Activated B cell treated with CpG ODN at 0.5 μM for 24 hours (primary cell): Measurements from ENCODE around the gene DOC2B. TPM values are rescaled to one million over a fixed set of nuclear protein-coding genes. Genes with fewer than 3 reads are reported as not detected.
"Not testable (repeated sequence)": the region's sequence is repeated elsewhere in the genome, so short reads cannot be mapped to it uniquely, and the experiment has no call there.

Source experiments
- ATAC-seq: fragments of 200-7000 bp; cut with Tn5 transposase; one replicate; pipeline ENCODE4 v1.10.0; 2021; ENCODE audit warnings: low read depth, mild to moderate bottlenecking, moderate library complexity
- CTCF ChIA-PET: fragments of 350-600 bp; sonication (Branson Sonifier 250); formaldehyde crosslinking; loops from one replicate; lab custom pipeline; 2021; ENCODE audit warnings: antibody characterized with exemption; lab: Charles Lee
- POLR2A ChIA-PET: fragments of 350-600 bp; sonication (Branson Sonifier 250); formaldehyde crosslinking; loops from one replicate; lab custom pipeline; 2021; ENCODE audit warnings: antibody characterized with exemption; lab: Charles Lee
- DNase-seq: peaks from one replicate; pipeline ENCODE4 v3.0.0; 2022
- H3K27ac Mint-ChIP-seq: one replicate; pipeline ENCODE4 v1.8.0; 2020; ENCODE audit warnings: mixed read lengths
- H3K27me3 Mint-ChIP-seq: one replicate; pipeline ENCODE4 v1.8.0; 2021; ENCODE audit warnings: mixed read lengths
- H3K36me3 Mint-ChIP-seq: one replicate; pipeline ENCODE4 v1.8.0; 2021; ENCODE audit warnings: low read depth, mixed read lengths
- H3K4me1 Mint-ChIP-seq: one replicate; pipeline ENCODE4 v1.8.0; 2021; ENCODE audit warnings: mixed read lengths
- H3K4me3 Mint-ChIP-seq: one replicate; pipeline ENCODE4 v1.8.0; 2020; ENCODE audit warnings: mild to moderate bottlenecking, mixed read lengths
- H3K9me3 Mint-ChIP-seq: one replicate; pipeline ENCODE4 v1.8.0; 2020; ENCODE audit warnings: mixed read lengths
- intact Hi-C: fragments of 100-400 bp; cut with micrococcal nuclease; formaldehyde crosslinking; loops from one replicate; pipeline ENCODE4 v1.15.1; 2024
- total RNA-seq: library from RNA; stranded (reverse); gene quantifications from 2 replicates; pipeline ENCODE4 v1.2.3, GENCODE V29; 2022
- TF ChIP-seq, protein P1 (sequence below): fragments of 200-600 bp; IDR thresholded peaks from one replicate; pipeline ENCODE4 v1.8.0; 2022; ENCODE audit warnings: antibody characterized with exemption, mild to moderate bottlenecking

The DOC2B gene
- total RNA-seq, 1 donor from 2014 or later = not detected

DNA sequence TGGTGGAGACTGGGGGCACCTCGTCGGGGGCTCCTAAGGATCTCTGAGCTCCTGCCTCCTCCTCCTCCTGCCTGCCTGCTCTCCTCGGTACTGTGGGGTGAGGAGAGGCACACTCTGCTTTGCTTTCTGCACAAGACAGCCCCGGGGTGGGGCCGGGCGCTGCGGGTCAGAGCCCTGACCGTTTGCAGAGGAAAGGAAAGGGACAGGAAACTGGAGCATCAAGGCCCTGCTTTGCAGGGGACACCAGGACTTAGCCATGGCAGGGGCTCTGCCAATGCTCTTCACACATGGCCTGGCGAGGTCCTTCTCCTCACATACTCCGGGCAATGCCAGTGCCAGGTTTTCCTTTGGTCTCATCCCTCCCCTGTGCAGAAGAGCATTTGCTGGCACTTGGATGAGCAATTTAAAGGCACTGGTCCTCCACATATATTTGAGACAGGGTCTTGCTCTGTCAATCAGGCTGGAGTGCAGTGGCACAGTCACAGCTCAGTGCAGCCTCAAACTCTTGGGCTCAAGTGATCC lies 23.8 kb upstream of the DOC2B start:
- Mint-ChIP-seq H3K4me3 (no peak overlapping the region), H3K36me3 (no peaks in the 10 kb centered on the region), H3K4me1 (no peaks in the 10 kb centered on the region), H3K27ac (no peak overlapping the region), H3K27me3 (no peaks in the 10 kb centered on the region), H3K9me3 (peaks cover 9% of the 10 kb centered on the region)
- intact Hi-C loops = no loop called here
- no peak for DNase-seq
- ATAC-seq = no peak
- POLR2A ChIA-PET = no interaction called here
- TF ChIP-seq, protein P1, sequence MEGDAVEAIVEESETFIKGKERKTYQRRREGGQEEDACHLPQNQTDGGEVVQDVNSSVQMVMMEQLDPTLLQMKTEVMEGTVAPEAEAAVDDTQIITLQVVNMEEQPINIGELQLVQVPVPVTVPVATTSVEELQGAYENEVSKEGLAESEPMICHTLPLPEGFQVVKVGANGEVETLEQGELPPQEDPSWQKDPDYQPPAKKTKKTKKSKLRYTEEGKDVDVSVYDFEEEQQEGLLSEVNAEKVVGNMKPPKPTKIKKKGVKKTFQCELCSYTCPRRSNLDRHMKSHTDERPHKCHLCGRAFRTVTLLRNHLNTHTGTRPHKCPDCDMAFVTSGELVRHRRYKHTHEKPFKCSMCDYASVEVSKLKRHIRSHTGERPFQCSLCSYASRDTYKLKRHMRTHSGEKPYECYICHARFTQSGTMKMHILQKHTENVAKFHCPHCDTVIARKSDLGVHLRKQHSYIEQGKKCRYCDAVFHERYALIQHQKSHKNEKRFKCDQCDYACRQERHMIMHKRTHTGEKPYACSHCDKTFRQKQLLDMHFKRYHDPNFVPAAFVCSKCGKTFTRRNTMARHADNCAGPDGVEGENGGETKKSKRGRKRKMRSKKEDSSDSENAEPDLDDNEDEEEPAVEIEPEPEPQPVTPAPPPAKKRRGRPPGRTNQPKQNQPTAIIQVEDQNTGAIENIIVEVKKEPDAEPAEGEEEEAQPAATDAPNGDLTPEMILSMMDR = no peak
- CTCF ChIA-PET = no interaction called here

DNA sequence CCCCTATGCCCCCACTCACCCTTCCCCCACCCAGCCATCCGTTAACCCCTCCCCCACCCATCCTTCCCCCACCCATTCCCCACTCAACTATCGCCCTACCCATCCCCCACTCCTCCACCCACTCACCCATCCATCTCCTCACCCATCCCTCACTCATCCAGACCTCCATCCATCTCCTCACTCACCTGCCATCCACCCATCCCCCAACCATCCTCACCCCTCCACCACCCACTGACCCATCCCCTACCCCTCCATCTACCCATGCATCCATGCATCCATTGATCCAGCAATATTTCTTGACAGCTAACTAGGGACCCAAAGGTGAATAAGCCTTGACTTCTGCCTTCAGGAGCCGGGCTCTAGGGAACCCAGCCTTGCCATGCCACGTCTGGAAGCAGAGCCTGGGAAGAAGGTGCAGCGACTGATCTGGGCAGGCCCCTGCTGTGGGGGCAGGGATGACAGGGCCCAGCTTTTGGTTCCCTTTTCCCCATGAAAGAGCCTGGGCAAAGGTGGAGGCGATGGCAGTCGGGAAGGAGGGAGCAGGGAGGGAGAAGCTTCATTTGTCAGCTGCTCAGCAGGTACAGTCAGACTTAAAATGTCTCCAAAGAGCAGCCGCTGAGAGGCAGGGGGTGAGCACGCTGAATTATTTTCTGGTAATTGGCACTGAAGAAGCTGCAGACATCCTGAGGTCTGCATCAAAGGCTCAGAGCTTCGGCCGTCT lies 23.1 kb upstream of the DOC2B start:
- Mint-ChIP-seq H3K27me3 (no peaks in the 10 kb centered on the region), H3K4me1 (no peaks in the 10 kb centered on the region), H3K27ac (no peak overlapping the region), H3K4me3 (no peak overlapping the region), H3K36me3 (no peaks in the 10 kb centered on the region), H3K9me3 (peaks cover 9% of the 10 kb centered on the region)
- intact Hi-C loops = no loop called here
- CTCF ChIA-PET = no interaction called here
- DNase-seq (no peak), ATAC-seq (no peak)
- TF ChIP-seq, protein P1 = no peak
- POLR2A ChIA-PET = no interaction called here

DNA sequence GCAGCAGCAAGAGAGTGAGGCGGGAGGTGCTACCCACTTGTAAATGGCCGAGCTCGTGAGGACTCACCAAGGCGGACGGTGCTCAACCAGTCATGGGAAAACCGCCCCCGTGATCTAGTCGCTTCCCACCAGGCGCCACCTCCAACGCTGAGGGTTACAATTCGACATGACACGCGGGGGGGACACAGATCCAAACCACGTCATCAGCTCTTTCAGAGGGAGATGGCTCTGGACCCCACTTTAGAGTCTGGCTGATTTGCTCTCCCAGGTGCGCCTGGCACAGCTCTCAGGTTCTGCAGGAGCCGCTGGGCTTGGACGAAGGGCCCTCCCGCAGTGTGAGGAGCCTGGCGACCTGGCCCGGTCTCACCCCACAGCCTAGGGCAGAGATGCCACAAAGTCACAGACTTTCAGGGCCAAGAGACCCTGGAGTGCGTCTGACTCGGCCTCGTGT lies 21.1 kb upstream of the DOC2B start:
- peaks cover 6% of the 10 kb centered on the region for H3K9me3 Mint-ChIP-seq
- intact Hi-C loops = no loop called here
- no peak overlapping the region for H3K27ac Mint-ChIP-seq
- ATAC-seq (no peak), DNase-seq (no peak)
- TF ChIP-seq, protein P1 = no peak
- peaks cover 8% of the 10 kb centered on the region for H3K27me3 Mint-ChIP-seq
- POLR2A ChIA-PET = no interaction called here
- H3K4me3 Mint-ChIP-seq = no peak overlapping the region
- no peaks in the 10 kb centered on the region for H3K4me1 Mint-ChIP-seq
- CTCF ChIA-PET = no interaction called here
- H3K36me3 Mint-ChIP-seq = no peaks in the 10 kb centered on the region

DNA sequence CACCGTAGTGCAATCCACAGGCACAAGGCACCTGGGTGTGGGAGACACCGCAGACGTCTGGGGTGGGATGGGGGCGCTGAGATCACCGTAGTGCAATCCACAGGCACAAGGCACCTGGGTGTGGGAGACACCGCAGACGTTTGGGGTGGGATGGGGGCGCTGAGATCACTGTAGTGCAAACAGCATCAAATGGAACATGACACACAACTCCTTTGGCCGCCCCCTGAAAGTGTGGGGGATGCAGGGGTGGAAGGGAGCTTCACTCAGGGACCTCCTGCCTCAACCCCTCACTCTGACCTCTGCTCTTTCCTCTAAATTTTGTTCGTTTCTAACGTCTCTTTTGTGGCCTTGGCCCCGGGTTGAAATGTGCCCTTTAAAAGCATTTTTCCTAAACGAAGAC lies 20.3 kb upstream of the DOC2B start:
- POLR2A ChIA-PET, H3K27ac Mint-ChIP-seq, ATAC-seq, intact Hi-C loops, H3K4me3 Mint-ChIP-seq, H3K4me1 Mint-ChIP-seq, H3K36me3 Mint-ChIP-seq, DNase-seq, CTCF ChIA-PET, H3K9me3 Mint-ChIP-seq: not testable (repeated sequence)
- peaks cover 12% of the 10 kb centered on the region for H3K27me3 Mint-ChIP-seq

DNA sequence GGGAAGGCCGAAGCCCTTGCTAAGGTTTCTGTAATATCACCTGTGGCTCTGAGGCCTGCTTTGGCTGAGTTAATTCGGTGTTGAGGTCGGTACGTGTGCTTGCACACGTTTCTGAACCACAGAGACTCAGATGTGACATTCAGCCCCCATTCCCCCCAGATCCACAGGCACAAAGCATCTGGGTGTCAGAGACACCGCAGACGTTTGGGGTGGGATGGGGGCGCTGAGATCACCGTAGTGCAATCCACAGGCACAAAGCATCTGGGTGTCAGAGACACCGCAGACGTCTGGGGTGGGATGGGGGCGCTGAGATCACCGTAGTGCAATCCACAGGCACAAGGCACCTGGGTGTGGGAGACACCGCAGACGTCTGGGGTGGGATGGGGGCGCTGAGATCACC lies 19.8 kb upstream of the DOC2B start:
- H3K4me1 Mint-ChIP-seq, H3K9me3 Mint-ChIP-seq, POLR2A ChIA-PET, H3K27ac Mint-ChIP-seq, ATAC-seq, CTCF ChIA-PET, H3K4me3 Mint-ChIP-seq, intact Hi-C loops, H3K36me3 Mint-ChIP-seq, DNase-seq: not testable (repeated sequence)
- peaks cover 12% of the 10 kb centered on the region for H3K27me3 Mint-ChIP-seq

DNA sequence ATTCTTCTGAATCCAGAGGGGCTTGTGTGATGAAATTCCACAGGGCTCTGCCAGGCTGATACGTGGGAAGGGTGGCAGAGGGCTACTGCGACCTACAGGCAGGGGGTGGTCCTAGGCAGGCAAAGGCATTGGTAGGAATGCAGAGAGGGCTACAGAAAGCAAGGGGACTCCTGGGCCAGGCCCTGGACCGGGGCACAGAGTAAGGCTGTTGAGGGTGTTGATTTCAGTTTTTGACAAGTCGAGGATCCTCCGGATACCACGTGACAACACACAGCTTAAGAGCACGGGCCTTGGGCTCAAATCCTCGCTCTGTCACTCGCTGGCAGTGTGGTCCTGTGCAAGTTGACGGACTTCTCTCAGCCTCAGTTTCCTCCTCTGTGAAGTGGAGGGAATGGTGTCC lies 19.1 kb upstream of the DOC2B start:
- H3K27me3 Mint-ChIP-seq = peaks cover 12% of the 10 kb centered on the region
- H3K36me3 Mint-ChIP-seq = no peaks in the 10 kb centered on the region
- no peak for ATAC-seq
- ChIA-PET CTCF (no interaction called here), POLR2A (no interaction called here)
- H3K27ac Mint-ChIP-seq = no peak overlapping the region
- TF ChIP-seq, protein P1 = no peak
- no peak overlapping the region for H3K4me3 Mint-ChIP-seq
- no peaks in the 10 kb centered on the region for H3K4me1 Mint-ChIP-seq
- DNase-seq = no peak
- intact Hi-C loops = no loop called here
- no peaks in the 10 kb centered on the region for H3K9me3 Mint-ChIP-seq
